Measurements from ENCODE around the gene GZMA. TPM values are rescaled to one million over a fixed set of nuclear protein-coding genes. Genes with fewer than 3 reads are reported as not detected.

Gene GZMA
- total and polyA plus RNA-seq, 2 experiments from 2014 or later, result not detected

DNA sequence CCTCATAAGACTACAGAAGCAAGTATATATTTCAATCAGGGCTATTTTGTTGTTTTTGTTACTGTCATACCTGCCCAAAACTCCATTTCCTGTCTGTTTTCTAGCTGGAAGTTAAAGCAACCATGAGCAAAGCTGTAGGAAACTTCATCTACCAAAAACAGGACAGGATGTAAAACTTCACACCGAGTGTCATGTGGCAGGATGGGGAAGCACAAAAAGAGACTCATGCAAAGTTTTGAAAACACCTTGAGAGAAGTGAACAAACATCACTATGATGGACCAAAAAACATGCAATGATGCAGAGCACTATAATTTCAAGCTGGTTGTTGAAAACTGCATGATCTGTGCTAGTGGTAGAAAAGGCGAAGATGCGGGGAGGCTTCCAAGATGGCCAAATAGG lies 6.3 kb upstream of the GZMA start (continued):
- TF ChIP-seq, protein P1, sequence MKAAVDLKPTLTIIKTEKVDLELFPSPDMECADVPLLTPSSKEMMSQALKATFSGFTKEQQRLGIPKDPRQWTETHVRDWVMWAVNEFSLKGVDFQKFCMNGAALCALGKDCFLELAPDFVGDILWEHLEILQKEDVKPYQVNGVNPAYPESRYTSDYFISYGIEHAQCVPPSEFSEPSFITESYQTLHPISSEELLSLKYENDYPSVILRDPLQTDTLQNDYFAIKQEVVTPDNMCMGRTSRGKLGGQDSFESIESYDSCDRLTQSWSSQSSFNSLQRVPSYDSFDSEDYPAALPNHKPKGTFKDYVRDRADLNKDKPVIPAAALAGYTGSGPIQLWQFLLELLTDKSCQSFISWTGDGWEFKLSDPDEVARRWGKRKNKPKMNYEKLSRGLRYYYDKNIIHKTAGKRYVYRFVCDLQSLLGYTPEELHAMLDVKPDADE (IDR thresholded peaks at IDR 0.05), result no peak

DNA sequence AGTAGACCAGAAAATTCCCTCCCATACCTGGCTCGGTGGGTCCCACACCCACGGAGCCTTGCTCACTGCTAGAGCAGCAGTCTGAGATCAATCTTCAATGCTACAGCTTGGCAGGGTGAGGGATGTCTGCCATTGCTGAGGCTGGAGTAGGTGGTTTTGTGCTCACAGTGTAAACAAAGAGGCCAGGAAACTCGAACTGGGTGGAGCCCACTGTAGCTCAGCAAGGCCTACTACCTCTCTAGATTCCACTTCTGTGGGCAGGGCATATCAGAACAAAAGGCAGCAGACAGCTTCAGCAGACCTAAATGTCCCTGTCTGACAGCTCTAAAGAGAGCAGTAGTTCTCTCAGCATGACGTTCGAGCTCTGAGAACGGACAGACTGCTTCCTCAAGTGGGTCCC lies 5.6 kb upstream of the GZMA start:
- Mint-ChIP-seq H3K4me1 (no peaks in the 10 kb centered on the region), H3K36me3 (ENCODE audit: low read depth) (no peaks in the 10 kb centered on the region), H3K4me3 (no peak overlapping the region), H3K27ac (no peak overlapping the region), H3K27me3 (ENCODE audit: insufficient read depth, low read depth, poor library complexity) (no peaks in the 10 kb centered on the region), H3K9me3 (peaks cover 10% of the 10 kb centered on the region)
- DNase-seq (ENCODE audit: low spot score), result no peak
- Histone ChIP-seq H3K9me2 (ENCODE audit: insufficient read depth) (peaks cover 6% of the 10 kb centered on the region; the same call in 1 of the 2 replicates), H3K27ac (ENCODE audit: low read depth) (no peak overlapping the region), H2AFZ (no peak overlapping the region; the same call in 1 of the 2 replicates), H4K20me1 (replicated peaks; ENCODE audit: insufficient read depth) (no peaks in the 10 kb centered on the region), H3K27me3 (ENCODE audit: insufficient read depth) (no peaks in the 10 kb centered on the region), H3K79me2 (replicated peaks; ENCODE audit: insufficient read depth) (no peaks in the 10 kb centered on the region), H3K4me2 (no peak overlapping the region), H3K36me3 (ENCODE audit: insufficient read depth) (no peaks in the 10 kb centered on the region), H3K4me3 (no peak overlapping the region), H3K4me1 (ENCODE audit: insufficient read depth) (no peaks in the 10 kb centered on the region), H3F3A (replicated peaks; ENCODE audit: low read depth) (no peaks in the 10 kb centered on the region)
- ATAC-seq, result no peak
- TF ChIP-seq, protein P2, sequence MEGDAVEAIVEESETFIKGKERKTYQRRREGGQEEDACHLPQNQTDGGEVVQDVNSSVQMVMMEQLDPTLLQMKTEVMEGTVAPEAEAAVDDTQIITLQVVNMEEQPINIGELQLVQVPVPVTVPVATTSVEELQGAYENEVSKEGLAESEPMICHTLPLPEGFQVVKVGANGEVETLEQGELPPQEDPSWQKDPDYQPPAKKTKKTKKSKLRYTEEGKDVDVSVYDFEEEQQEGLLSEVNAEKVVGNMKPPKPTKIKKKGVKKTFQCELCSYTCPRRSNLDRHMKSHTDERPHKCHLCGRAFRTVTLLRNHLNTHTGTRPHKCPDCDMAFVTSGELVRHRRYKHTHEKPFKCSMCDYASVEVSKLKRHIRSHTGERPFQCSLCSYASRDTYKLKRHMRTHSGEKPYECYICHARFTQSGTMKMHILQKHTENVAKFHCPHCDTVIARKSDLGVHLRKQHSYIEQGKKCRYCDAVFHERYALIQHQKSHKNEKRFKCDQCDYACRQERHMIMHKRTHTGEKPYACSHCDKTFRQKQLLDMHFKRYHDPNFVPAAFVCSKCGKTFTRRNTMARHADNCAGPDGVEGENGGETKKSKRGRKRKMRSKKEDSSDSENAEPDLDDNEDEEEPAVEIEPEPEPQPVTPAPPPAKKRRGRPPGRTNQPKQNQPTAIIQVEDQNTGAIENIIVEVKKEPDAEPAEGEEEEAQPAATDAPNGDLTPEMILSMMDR (conservative IDR thresholded peaks at IDR 0.05; ENCODE audit: low read depth in 2 of 2), result no peak
- TF ChIP-seq NANOG (IDR thresholded peaks at IDR 0.05; ENCODE audit: borderline replicate concordance) (no peak), POLR2AphosphoS5 (IDR thresholded peaks at IDR 0.05; ENCODE audit: low read depth) (no peak), EZH2 (IDR thresholded peaks at IDR 0.05; ENCODE audit: low read depth, unreplicated experiment) (no peak), EZH2phosphoT487 (IDR thresholded peaks at IDR 0.05; ENCODE audit: unreplicated experiment) (no peak), ZNF331 (CRISPR knock-in tag; IDR thresholded peaks at IDR 0.05; ENCODE audit: low read depth) (no peak), ZNF114 (CRISPR knock-in tag; IDR thresholded peaks at IDR 0.05) (no peak), JUNB (IDR thresholded peaks at IDR 0.05; ENCODE audit: unreplicated experiment) (no peak), STAT1 (IDR thresholded peaks at IDR 0.05; ENCODE audit: unreplicated experiment) (no peak)
- TF ChIP-seq, protein P3, sequence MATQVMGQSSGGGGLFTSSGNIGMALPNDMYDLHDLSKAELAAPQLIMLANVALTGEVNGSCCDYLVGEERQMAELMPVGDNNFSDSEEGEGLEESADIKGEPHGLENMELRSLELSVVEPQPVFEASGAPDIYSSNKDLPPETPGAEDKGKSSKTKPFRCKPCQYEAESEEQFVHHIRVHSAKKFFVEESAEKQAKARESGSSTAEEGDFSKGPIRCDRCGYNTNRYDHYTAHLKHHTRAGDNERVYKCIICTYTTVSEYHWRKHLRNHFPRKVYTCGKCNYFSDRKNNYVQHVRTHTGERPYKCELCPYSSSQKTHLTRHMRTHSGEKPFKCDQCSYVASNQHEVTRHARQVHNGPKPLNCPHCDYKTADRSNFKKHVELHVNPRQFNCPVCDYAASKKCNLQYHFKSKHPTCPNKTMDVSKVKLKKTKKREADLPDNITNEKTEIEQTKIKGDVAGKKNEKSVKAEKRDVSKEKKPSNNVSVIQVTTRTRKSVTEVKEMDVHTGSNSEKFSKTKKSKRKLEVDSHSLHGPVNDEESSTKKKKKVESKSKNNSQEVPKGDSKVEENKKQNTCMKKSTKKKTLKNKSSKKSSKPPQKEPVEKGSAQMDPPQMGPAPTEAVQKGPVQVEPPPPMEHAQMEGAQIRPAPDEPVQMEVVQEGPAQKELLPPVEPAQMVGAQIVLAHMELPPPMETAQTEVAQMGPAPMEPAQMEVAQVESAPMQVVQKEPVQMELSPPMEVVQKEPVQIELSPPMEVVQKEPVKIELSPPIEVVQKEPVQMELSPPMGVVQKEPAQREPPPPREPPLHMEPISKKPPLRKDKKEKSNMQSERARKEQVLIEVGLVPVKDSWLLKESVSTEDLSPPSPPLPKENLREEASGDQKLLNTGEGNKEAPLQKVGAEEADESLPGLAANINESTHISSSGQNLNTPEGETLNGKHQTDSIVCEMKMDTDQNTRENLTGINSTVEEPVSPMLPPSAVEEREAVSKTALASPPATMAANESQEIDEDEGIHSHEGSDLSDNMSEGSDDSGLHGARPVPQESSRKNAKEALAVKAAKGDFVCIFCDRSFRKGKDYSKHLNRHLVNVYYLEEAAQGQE (IDR thresholded peaks at IDR 0.05; ENCODE audit: unreplicated experiment), result no peak
- TF ChIP-seq, protein P4, sequence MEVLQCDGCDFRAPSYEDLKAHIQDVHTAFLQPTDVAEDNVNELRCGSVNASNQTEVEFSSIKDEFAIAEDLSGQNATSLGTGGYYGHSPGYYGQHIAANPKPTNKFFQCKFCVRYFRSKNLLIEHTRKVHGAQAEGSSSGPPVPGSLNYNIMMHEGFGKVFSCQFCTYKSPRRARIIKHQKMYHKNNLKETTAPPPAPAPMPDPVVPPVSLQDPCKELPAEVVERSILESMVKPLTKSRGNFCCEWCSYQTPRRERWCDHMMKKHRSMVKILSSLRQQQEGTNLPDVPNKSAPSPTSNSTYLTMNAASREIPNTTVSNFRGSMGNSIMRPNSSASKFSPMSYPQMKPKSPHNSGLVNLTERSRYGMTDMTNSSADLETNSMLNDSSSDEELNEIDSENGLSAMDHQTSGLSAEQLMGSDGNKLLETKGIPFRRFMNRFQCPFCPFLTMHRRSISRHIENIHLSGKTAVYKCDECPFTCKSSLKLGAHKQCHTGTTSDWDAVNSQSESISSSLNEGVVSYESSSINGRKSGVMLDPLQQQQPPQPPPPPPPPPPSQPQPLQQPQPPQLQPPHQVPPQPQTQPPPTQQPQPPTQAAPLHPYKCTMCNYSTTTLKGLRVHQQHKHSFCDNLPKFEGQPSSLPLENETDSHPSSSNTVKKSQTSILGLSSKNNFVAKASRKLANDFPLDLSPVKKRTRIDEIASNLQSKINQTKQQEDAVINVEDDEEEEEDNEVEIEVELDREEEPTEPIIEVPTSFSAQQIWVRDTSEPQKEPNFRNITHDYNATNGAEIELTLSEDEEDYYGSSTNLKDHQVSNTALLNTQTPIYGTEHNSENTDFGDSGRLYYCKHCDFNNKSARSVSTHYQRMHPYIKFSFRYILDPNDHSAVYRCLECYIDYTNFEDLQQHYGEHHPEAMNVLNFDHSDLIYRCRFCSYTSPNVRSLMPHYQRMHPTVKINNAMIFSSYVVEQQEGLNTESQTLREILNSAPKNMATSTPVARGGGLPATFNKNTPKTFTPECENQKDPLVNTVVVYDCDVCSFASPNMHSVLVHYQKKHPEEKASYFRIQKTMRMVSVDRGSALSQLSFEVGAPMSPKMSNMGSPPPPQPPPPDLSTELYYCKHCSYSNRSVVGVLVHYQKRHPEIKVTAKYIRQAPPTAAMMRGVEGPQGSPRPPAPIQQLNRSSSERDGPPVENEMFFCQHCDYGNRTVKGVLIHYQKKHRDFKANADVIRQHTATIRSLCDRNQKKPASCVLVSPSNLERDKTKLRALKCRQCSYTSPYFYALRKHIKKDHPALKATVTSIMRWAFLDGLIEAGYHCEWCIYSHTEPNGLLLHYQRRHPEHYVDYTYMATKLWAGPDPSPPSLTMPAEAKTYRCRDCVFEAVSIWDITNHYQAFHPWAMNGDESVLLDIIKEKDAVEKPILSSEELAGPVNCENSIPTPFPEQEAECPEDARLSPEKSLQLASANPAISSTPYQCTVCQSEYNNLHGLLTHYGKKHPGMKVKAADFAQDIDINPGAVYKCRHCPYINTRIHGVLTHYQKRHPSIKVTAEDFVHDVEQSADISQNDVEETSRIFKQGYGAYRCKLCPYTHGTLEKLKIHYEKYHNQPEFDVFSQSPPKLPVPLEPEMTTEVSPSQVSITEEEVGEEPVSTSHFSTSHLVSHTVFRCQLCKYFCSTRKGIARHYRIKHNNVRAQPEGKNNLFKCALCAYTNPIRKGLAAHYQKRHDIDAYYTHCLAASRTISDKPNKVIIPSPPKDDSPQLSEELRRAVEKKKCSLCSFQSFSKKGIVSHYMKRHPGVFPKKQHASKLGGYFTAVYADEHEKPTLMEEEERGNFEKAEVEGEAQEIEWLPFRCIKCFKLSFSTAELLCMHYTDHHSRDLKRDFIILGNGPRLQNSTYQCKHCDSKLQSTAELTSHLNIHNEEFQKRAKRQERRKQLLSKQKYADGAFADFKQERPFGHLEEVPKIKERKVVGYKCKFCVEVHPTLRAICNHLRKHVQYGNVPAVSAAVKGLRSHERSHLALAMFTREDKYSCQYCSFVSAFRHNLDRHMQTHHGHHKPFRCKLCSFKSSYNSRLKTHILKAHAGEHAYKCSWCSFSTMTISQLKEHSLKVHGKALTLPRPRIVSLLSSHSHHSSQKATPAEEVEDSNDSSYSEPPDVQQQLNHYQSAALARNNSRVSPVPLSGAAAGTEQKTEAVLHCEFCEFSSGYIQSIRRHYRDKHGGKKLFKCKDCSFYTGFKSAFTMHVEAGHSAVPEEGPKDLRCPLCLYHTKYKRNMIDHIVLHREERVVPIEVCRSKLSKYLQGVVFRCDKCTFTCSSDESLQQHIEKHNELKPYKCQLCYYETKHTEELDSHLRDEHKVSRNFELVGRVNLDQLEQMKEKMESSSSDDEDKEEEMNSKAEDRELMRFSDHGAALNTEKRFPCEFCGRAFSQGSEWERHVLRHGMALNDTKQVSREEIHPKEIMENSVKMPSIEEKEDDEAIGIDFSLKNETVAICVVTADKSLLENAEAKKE (CRISPR knock-in tag; IDR thresholded peaks at IDR 0.05), result no peak
- TF ChIP-seq, protein P1 (IDR thresholded peaks at IDR 0.05), result no peak
